Measurements from ENCODE around the gene TMEM106A. TPM values are rescaled to one million over a fixed set of nuclear protein-coding genes. Genes with fewer than 3 reads are reported as not detected.

The TMEM106A gene
- total RNA-seq, 1 experiment from 2014 or later: 0.93 TPM

Small RNA genes within 50 kb of the gene (small RNA-seq; reads per million reads assigned to genes)
- not detected for gene AC060780.2
- not detected for gene AC060780.3
- gene RF00004: not detected
- not detected for gene RNU2-1

Other genes with a start within 250 kb of the TMEM106A start
- 25.2 and 29.2 TPM in 2 replicates for gene AARSD1, start 247.4 kb upstream of the TMEM106A start, total RNA-seq (2014; rRNA removed; shearing (Covaris generic))
- gene PTGES3L, start 231.8 kb upstream of the TMEM106A start, total RNA-seq (2014; rRNA removed; shearing (Covaris generic)): 0.10 TPM in 1 of 2 replicates, not detected in the other
- 4.7 and 6.9 TPM in 2 replicates for gene RUNDC1, start 231.3 kb upstream of the TMEM106A start, total RNA-seq (2014; rRNA removed; shearing (Covaris generic))
- 2,292 and 3,606 TPM in 2 replicates for gene RPL27, start 213.5 kb upstream of the TMEM106A start, total RNA-seq (2014; rRNA removed; shearing (Covaris generic))
- gene IFI35, start 205.1 kb upstream of the TMEM106A start, total RNA-seq (2014; rRNA removed; shearing (Covaris generic)): 18.7 and 20.1 TPM in 2 replicates
- 52.6 and 54.0 TPM in 2 replicates for gene VAT1, start 189.5 kb upstream of the TMEM106A start, total RNA-seq (2014; rRNA removed; shearing (Covaris generic))
- gene RND2, start 186.6 kb upstream of the TMEM106A start, total RNA-seq (2014; rRNA removed; shearing (Covaris generic)): 0.11 and 0.23 TPM in 2 replicates
- 31.8 and 47.1 TPM in 2 replicates for gene BRCA1, start 86.5 kb upstream of the TMEM106A start, total RNA-seq (2014; rRNA removed; shearing (Covaris generic))
- 53.8 and 65.6 TPM in 2 replicates for gene NBR1, start 40.7 kb upstream of the TMEM106A start, total RNA-seq (2014; rRNA removed; shearing (Covaris generic))
- gene CCDC200, start 16.7 kb downstream of the TMEM106A start, total RNA-seq (2014; rRNA removed; shearing (Covaris generic)): not detected in 2 replicates
- not detected in 2 replicates for gene RNU2-1, start 22.1 kb downstream of the TMEM106A start, total RNA-seq (2014; rRNA removed; shearing (Covaris generic))
- gene ARL4D, start 187.1 kb downstream of the TMEM106A start, total RNA-seq (2014; rRNA removed; shearing (Covaris generic)): 5.7 and 8.9 TPM in 2 replicates